GM20000 (cell line): ENCODE results near the gene ERMP1.
A peak's percentile ranks its signal among the peaks of the same experiment; 100 is the strongest.

ENCODE experiments used
- DNase-seq: peaks from one replicate; pipeline ENCODE4 v3.0.0; 2012; ENCODE audit warnings: low spot score
- CTCF ChIP-seq: IDR thresholded peaks from 2 replicates; pipeline ENCODE4 v1.5.1; 2012; ENCODE audit warnings: mild to moderate bottlenecking, control low read depth; ENCODE audit errors: extremely low read depth, missing control alignments

The ERMP1 gene

GRCh38 chr9:5778805-5779204, 54.1 kb downstream of the ERMP1 start:
- no peak for DNase-seq
- TF ChIP-seq CTCF = no peak

GRCh38 chr9:5773324-5773999, 59.5 kb downstream of the ERMP1 start:
- no peak for DNase-seq
- TF ChIP-seq CTCF = no peak

- DNase-seq = peak; percentile 25
- no peak for TF ChIP-seq CTCF
Measured at GRCh38 chr9:5767968-5768932, 64.7 kb downstream of the ERMP1 start.

GRCh38 chr9:5764130-5764868, 68.6 kb downstream of the ERMP1 start:
- no peak for TF ChIP-seq CTCF

GRCh38 chr9:5762421-5762820, 70.5 kb downstream of the ERMP1 start:
- no peak for DNase-seq
- no peak for TF ChIP-seq CTCF

More at GRCh38 chr9:5764130-5764868, 68.6 kb downstream of the ERMP1 start:
- DNase-seq = peak; percentile 59

GRCh38 chr9:5760338-5760737, 72.6 kb downstream of the ERMP1 start:
- TF ChIP-seq CTCF = no peak
- DNase-seq = no peak
